Stimulated activated CD8-positive, alpha-beta memory T cell treated with anti-CD3 and anti-CD28 coated beads, Interleukin-12 subunit alpha, Interleukin-12 subunit beta, amount 100 ng/mL, for 1 hour (primary cell): ENCODE results near the gene VEPH1.

Experiments
- DNase-seq: peaks from one replicate; pipeline ENCODE4 v3.0.0-alpha.2; 2020; ENCODE audit warnings: low read depth

Gene VEPH1

GRCh38 chr3:157259825-157260224, 243.4 kb downstream of the VEPH1 start:
- no peak for DNase-seq

- DNase-seq: no peak
Measured at GRCh38 chr3:157257101-157257500, 246.1 kb downstream of the VEPH1 start.

- no peak for DNase-seq
Measured at GRCh38 chr3:157255797-157256196, 247.4 kb downstream of the VEPH1 start.

GRCh38 chr3:157251685-157252084, 251.5 kb downstream of the VEPH1 start:
- no peak for DNase-seq

- no peak for DNase-seq
Measured at GRCh38 chr3:157249606-157250005, 253.6 kb downstream of the VEPH1 start.

- DNase-seq: no peak
Measured at GRCh38 chr3:157248590-157249422, 254.4 kb downstream of the VEPH1 start.

GRCh38 chr3:157247391-157247790, 255.8 kb downstream of the VEPH1 start:
- DNase-seq: no peak

GRCh38 chr3:157242836-157243235, 260.4 kb downstream of the VEPH1 start:
- no peak for DNase-seq

- DNase-seq: no peak
Measured at GRCh38 chr3:157241599-157241998, 261.6 kb downstream of the VEPH1 start.

- no peak for DNase-seq
Measured at GRCh38 chr3:157240408-157240807, 262.8 kb downstream of the VEPH1 start.

- peak; percentile 59 for DNase-seq
Measured at GRCh38 chr3:157239082-157239704, 264.0 kb downstream of the VEPH1 start.

- no peak for DNase-seq
Measured at GRCh38 chr3:157238457-157238856, 264.8 kb downstream of the VEPH1 start.

GRCh38 chr3:157237886-157238285, 265.3 kb downstream of the VEPH1 start:
- DNase-seq: no peak

GRCh38 chr3:157235291-157235690, 267.9 kb downstream of the VEPH1 start:
- DNase-seq: no peak

GRCh38 chr3:157233923-157234322, 269.3 kb downstream of the VEPH1 start:
- DNase-seq: no peak

- DNase-seq: no peak
Measured at GRCh38 chr3:157232141-157232540, 271.1 kb downstream of the VEPH1 start.

GRCh38 chr3:157231071-157231470, 272.1 kb downstream of the VEPH1 start:
- no peak for DNase-seq

GRCh38 chr3:157226173-157226847, 276.9 kb downstream of the VEPH1 start:
- no peak for DNase-seq

GRCh38 chr3:157225001-157225400, 278.2 kb downstream of the VEPH1 start:
- no peak for DNase-seq

- no peak for DNase-seq
Measured at GRCh38 chr3:157220883-157221282, 282.3 kb downstream of the VEPH1 start.

- no peak for DNase-seq
Measured at GRCh38 chr3:157220211-157220610, 283.0 kb downstream of the VEPH1 start.

GRCh38 chr3:157219215-157219614, 284.0 kb downstream of the VEPH1 start:
- DNase-seq: no peak
